Kidney epithelial cell (primary cell): Measurements from ENCODE around the gene KRTAP5-8. TPM values are rescaled to one million over a fixed set of nuclear protein-coding genes. Genes with fewer than 3 reads are reported as not detected.
"Not testable (repeated sequence)": the region's sequence is repeated elsewhere in the genome, so short reads cannot be mapped to it uniquely, and the experiment has no call there.

Experiments used
- DNase-seq: peaks from one replicate; pipeline ENCODE4 v3.0.0-alpha.2; 2010; ENCODE audit warnings: low read depth
- H3K27me3 ChIP-seq: 2 replicates; pipeline ENCODE4 v1.6.0; 2011; ENCODE audit warnings: low read length; ENCODE audit not compliant: control insufficient read depth, insufficient read depth
- H3K36me3 ChIP-seq: 2 replicates; pipeline ENCODE4 v1.5.1; 2011; ENCODE audit warnings: low read length; ENCODE audit not compliant: control insufficient read depth, insufficient read depth
- H3K4me3 ChIP-seq: 2 replicates; pipeline ENCODE4 v1.5.1; 2011; ENCODE audit warnings: low read depth, mild to moderate bottlenecking, control low read depth, low read length
- CTCF ChIP-seq: IDR thresholded peaks from 2 replicates; pipeline ENCODE4 v1.5.1; 2011; ENCODE audit warnings: mild to moderate bottlenecking, moderate library complexity, low read length, control low read depth, inconsistent platforms; ENCODE audit not compliant: insufficient read depth, poor library complexity, severe bottlenecking
- total RNA-seq: library from RNA; depleted of rRNA; stranded (reverse); fragments of >200 nt; gene quantifications from 2 replicates; pipeline ENCODE4 v1.2.3, GENCODE V29; 2015

The KRTAP5-8 gene
- total RNA-seq, 1 donor from 2014 or later: not detected

- no peak for TF ChIP-seq CTCF
- Histone ChIP-seq H3K36me3 (no peaks in the 10 kb centered on the region), H3K27me3 (peaks cover 2% of the 10 kb centered on the region), H3K4me3 (no peak overlapping the region)
- DNase-seq: no peak
These were observed 5.7 kb upstream of the KRTAP5-8 start for GRCh38 chr11:71532036-71532610.

- H3K27me3 ChIP-seq, H3K36me3 ChIP-seq, DNase-seq, H3K4me3 ChIP-seq: not testable (repeated sequence)
These were observed 2.9 kb upstream of the KRTAP5-8 start for GRCh38 chr11:71534711-71535608.

GRCh38 chr11:71535825-71536224 lies 2.0 kb upstream of the KRTAP5-8 start:
- Histone ChIP-seq H3K4me3 (no peak overlapping the region), H3K27me3 (peaks cover 2% of the 10 kb centered on the region), H3K36me3 (no peaks in the 10 kb centered on the region)
- TF ChIP-seq CTCF: no peak
- DNase-seq: no peak

- no peak for DNase-seq
- H3K36me3 ChIP-seq: no peaks in the 10 kb centered on the region
- peaks cover 2% of the 10 kb centered on the region for H3K27me3 ChIP-seq
- H3K4me3 ChIP-seq: no peak overlapping the region
- TF ChIP-seq CTCF: no peak
These were observed 288 bp upstream of the KRTAP5-8 start for GRCh38 chr11:71537537-71537936.

- DNase-seq: no peak
These were observed 803 bp downstream of the KRTAP5-8 start for GRCh38 chr11:71538666-71538990.

More at GRCh38 chr11:71538666-71538990, 803 bp downstream of the KRTAP5-8 start:
- Histone ChIP-seq H3K4me3 (no peak overlapping the region), H3K36me3 (no peaks in the 10 kb centered on the region), H3K27me3 (peaks cover 4% of the 10 kb centered on the region)
- TF ChIP-seq CTCF: no peak
